H9 (cell line): ENCODE measurements around the gene OR5J2. TPM values are rescaled to one million over a fixed set of nuclear protein-coding genes. Genes with fewer than 3 reads are reported as not detected.

ENCODE experiments used
- DNase-seq: peaks from one replicate; pipeline ENCODE4 v3.0.0-alpha.2; 2017
- H2AFZ ChIP-seq: one replicate; pipeline ENCODE4 v1.6.1; 2013; ENCODE audit warnings: mild to moderate bottlenecking, low read length, control low read depth, moderate library complexity
- H2AK5ac ChIP-seq: 2 replicates; pipeline ENCODE4 v1.6.1; 2013; ENCODE audit warnings: low read length, control low read depth, mixed read lengths; ENCODE audit not compliant: insufficient read length
- H2BK120ac ChIP-seq: one replicate; pipeline ENCODE4 v1.6.1; 2013; ENCODE audit warnings: low read depth, mild to moderate bottlenecking, low read length, control low read depth, inconsistent platforms; ENCODE audit not compliant: poor library complexity, severe bottlenecking
- H2BK12ac ChIP-seq: 2 replicates; pipeline ENCODE4 v1.6.1; 2013; ENCODE audit warnings: low read length, control low read depth, mixed read lengths, low read depth; ENCODE audit not compliant: insufficient read length
- H2BK15ac ChIP-seq: 2 replicates; pipeline ENCODE4 v1.6.1; 2013; ENCODE audit warnings: low read depth, low read length, control low read depth
- H2BK20ac ChIP-seq: one replicate; pipeline ENCODE4 v1.6.1; 2013; ENCODE audit warnings: low read depth, mild to moderate bottlenecking, low read length, control low read depth, inconsistent platforms; ENCODE audit not compliant: poor library complexity, severe bottlenecking
- H2BK5ac ChIP-seq: 2 replicates; pipeline ENCODE4 v1.6.1; 2013; ENCODE audit warnings: low read length, control low read depth, mixed read lengths; ENCODE audit not compliant: insufficient read length
- H3K14ac ChIP-seq: 2 replicates; pipeline ENCODE4 v1.6.1; 2013; ENCODE audit warnings: low read length, control low read depth; ENCODE audit not compliant: insufficient read depth
- H3K18ac ChIP-seq: 2 replicates; pipeline ENCODE4 v1.6.1; 2013; ENCODE audit warnings: low read depth, mild to moderate bottlenecking, mixed read lengths, low read length, control low read depth; ENCODE audit not compliant: insufficient read length
- H3K23ac ChIP-seq: 2 replicates; pipeline ENCODE4 v1.6.1; 2013; ENCODE audit warnings: low read length, control low read depth, mixed read lengths, low read depth; ENCODE audit not compliant: insufficient read length
- H3K23me2 ChIP-seq: 2 replicates; pipeline ENCODE4 v1.6.1; 2013; ENCODE audit warnings: low read depth, mild to moderate bottlenecking, mixed read lengths, low read length, control low read depth; ENCODE audit not compliant: insufficient read length, poor library complexity, severe bottlenecking
- H3K27ac ChIP-seq: 2 replicates; pipeline ENCODE4 v1.5.1; 2013; ENCODE audit warnings: low read length, control low read depth, mixed read lengths, low read depth; ENCODE audit not compliant: insufficient read length
- H3K27me3 ChIP-seq: 2 replicates; pipeline ENCODE4 v1.6.1; 2013; ENCODE audit warnings: low read length, control low read depth, inconsistent platforms; ENCODE audit not compliant: insufficient read depth
- H3K4ac ChIP-seq: 2 replicates; pipeline ENCODE4 v1.6.1; 2013; ENCODE audit warnings: low read depth, mild to moderate bottlenecking, control low read depth, inconsistent platforms, low read length, moderate library complexity
- H3K4me1 ChIP-seq: 2 replicates; pipeline ENCODE4 v1.6.1; 2013; ENCODE audit warnings: low read length, control low read depth, inconsistent platforms; ENCODE audit not compliant: insufficient read depth
- H3K4me2 ChIP-seq: 2 replicates; pipeline ENCODE4 v1.6.1; 2013; ENCODE audit warnings: low read length, control low read depth, mixed read lengths; ENCODE audit not compliant: insufficient read length, insufficient read depth
- H3K56ac ChIP-seq: 2 replicates; pipeline ENCODE4 v1.6.1; 2013; ENCODE audit warnings: low read depth, mild to moderate bottlenecking, mixed read lengths, low read length, control low read depth; ENCODE audit not compliant: insufficient read length
- H3K79me1 ChIP-seq: 2 replicates; pipeline ENCODE4 v1.6.1; 2013; ENCODE audit warnings: low read depth, mild to moderate bottlenecking, moderate library complexity, low read length, control low read depth, inconsistent platforms; ENCODE audit not compliant: insufficient read depth, poor library complexity, severe bottlenecking
- H3K79me2 ChIP-seq: 2 replicates; pipeline ENCODE4 v1.6.1; 2013; ENCODE audit warnings: low read length, control low read depth, inconsistent platforms; ENCODE audit not compliant: insufficient read depth
- H3K9ac ChIP-seq: 2 replicates; pipeline ENCODE4 v1.6.1; 2013; ENCODE audit warnings: low read length, control low read depth, mixed read lengths; ENCODE audit not compliant: insufficient read length; ENCODE audit errors: extremely low read depth
- H3K9me3 ChIP-seq: one replicate; pipeline ENCODE4 v1.6.1; 2013; ENCODE audit warnings: low read depth, low read length, inconsistent platforms; ENCODE audit not compliant: control insufficient read depth
- H3T11ph ChIP-seq: one replicate; pipeline ENCODE4 v1.6.1; 2013; ENCODE audit warnings: mild to moderate bottlenecking, low read length, control low read depth, inconsistent platforms
- H4K20me1 ChIP-seq: one replicate; pipeline ENCODE4 v1.6.1; 2013; ENCODE audit not compliant: control insufficient read depth, insufficient read length, insufficient read depth
- H4K5ac ChIP-seq: 2 replicates; pipeline ENCODE4 v1.6.1; 2013; ENCODE audit warnings: low read depth, mild to moderate bottlenecking, mixed read lengths, low read length, control low read depth; ENCODE audit not compliant: insufficient read length
- H4K8ac ChIP-seq: replicated peaks from 2 replicates; pipeline ENCODE4 v1.6.1; 2013; ENCODE audit warnings: low read length, control low read depth, mixed read lengths, low read depth; ENCODE audit not compliant: insufficient read length
- H4K91ac ChIP-seq: 2 replicates; pipeline ENCODE4 v1.6.1; 2013; ENCODE audit warnings: low read depth, mild to moderate bottlenecking, moderate library complexity, mixed read lengths, low read length, control low read depth; ENCODE audit not compliant: insufficient read length
- H3K27ac Mint-ChIP-seq, 3 experiments: 2 replicates in 2 of 3; 3 replicates in 1 of 3; pipeline ENCODE4 v1.8.0; 2020 to 2021; ENCODE audit warnings: mixed read lengths in 3 of 3, mild to moderate bottlenecking in 1 of 3, moderate library complexity in 1 of 3
- H3K27me3 Mint-ChIP-seq: 2 replicates; pipeline ENCODE4 v1.8.0; 2021; ENCODE audit warnings: low read depth, mild to moderate bottlenecking, moderate library complexity, mixed read lengths
- H3K36me3 Mint-ChIP-seq, 3 experiments: 2 replicates in 2 of 3; 3 replicates in 1 of 3; pipeline ENCODE4 v1.8.0; 2020 to 2021; ENCODE audit warnings: low read depth in 3 of 3, mixed read lengths in 3 of 3; ENCODE audit not compliant: insufficient read depth in 1 of 3
- H3K4me1 Mint-ChIP-seq, 2 experiments: 2 replicates each; pipeline ENCODE4 v1.8.0; 2020; ENCODE audit warnings: mixed read lengths in 2 of 2
- H3K4me3 Mint-ChIP-seq, 2 experiments: 2 replicates in 1 of 2; 3 replicates in 1 of 2; pipeline ENCODE4 v1.8.0; 2020 to 2021; ENCODE audit warnings: mild to moderate bottlenecking in 2 of 2, mixed read lengths in 2 of 2, moderate library complexity in 1 of 2
- H3K9me3 Mint-ChIP-seq, 2 experiments: 2 replicates in 1 of 2; 3 replicates in 1 of 2; pipeline ENCODE4 v1.8.0; 2020; ENCODE audit warnings: mild to moderate bottlenecking in 2 of 2, mixed read lengths in 2 of 2, moderate library complexity in 1 of 2
- CTCF ChIP-seq: fragments of 200-600 bp; sonication (generic); conservative IDR thresholded peaks from 3 replicates; pipeline ENCODE4 v1.8.0; 2021; ENCODE audit warnings: antibody characterized with exemption, mild to moderate bottlenecking
- WGBS: extraction: QIAGEN DNeasy Blood & Tissue Kit; methylation state at CpG from one replicate; pipeline ENCODE4 v1.1.7; 2013; ENCODE audit warnings: missing lambda C conversion rate, low lambda C conversion rate, mixed read lengths; ENCODE audit not compliant: insufficient read length; ENCODE audit errors: extremely low coverage; 5-methylcytosine and 5-hydroxymethylcytosine counted together
- total RNA-seq: library from RNA; stranded (reverse); gene quantifications from 2 replicates; pipeline ENCODE4 v1.2.1, GENCODE V29; 2021

Gene OR5J2
- total RNA-seq, 1 experiment from 2014 or later: not detected

GRCh38 chr11:56207790-56208189 lies 31.4 kb downstream of the OR5J2 start:
- DNase-seq: no peak
- H4K91ac ChIP-seq: no peak overlapping the region
- H3K27me3 Mint-ChIP-seq: no peaks in the 10 kb centered on the region
- H3K4me1 Mint-ChIP-seq: no peaks in the 10 kb centered on the region
- no peaks in the 10 kb centered on the region for H3K4me1 ChIP-seq
- H3K9me3 ChIP-seq: no peaks in the 10 kb centered on the region
- H3K36me3 Mint-ChIP-seq: peaks cover 0 to 8% (median 0%) of the 10 kb centered on the region in 3 experiments; a peak in 2 of 7 replicates
- H4K20me1 ChIP-seq: no peaks in the 10 kb centered on the region
- no peak overlapping the region for H2BK20ac ChIP-seq
- H2BK5ac ChIP-seq: no peak overlapping the region
- H3K14ac ChIP-seq: no peak overlapping the region
- no peak overlapping the region for H3K23ac ChIP-seq
- H3K9me3 Mint-ChIP-seq: peaks cover 12 to 36% of the 10 kb centered on the region in 2 experiments; a peak in 4 of 5 replicates
- H4K5ac ChIP-seq: no peak overlapping the region
- no peak overlapping the region for H3K27ac ChIP-seq
- H3K4me3 Mint-ChIP-seq: no peak overlapping the region
- no peak overlapping the region for H2BK120ac ChIP-seq
- no peak overlapping the region for H2BK15ac ChIP-seq
- no peaks in the 10 kb centered on the region for H3K27me3 ChIP-seq
- no peak overlapping the region for H2AFZ ChIP-seq
- H2BK12ac ChIP-seq: no peak overlapping the region
- H3K9ac ChIP-seq: no peak overlapping the region
- no peak overlapping the region for H3K56ac ChIP-seq
- no peaks in the 10 kb centered on the region for H3K79me2 ChIP-seq
- no peak overlapping the region for H3K27ac Mint-ChIP-seq
- no peak overlapping the region for H3K18ac ChIP-seq
- no peak overlapping the region for H3K4me2 ChIP-seq
- no peak overlapping the region for H3T11ph ChIP-seq
- no peak overlapping the region for H3K4ac ChIP-seq
- H3K23me2 ChIP-seq: no peaks in the 10 kb centered on the region
- no peak for TF ChIP-seq CTCF
- H2AK5ac ChIP-seq: no peak overlapping the region
- no peak overlapping the region for H4K8ac ChIP-seq
- no CpG with 5 or more reads among the region's 1 CpG for WGBS
- no peaks in the 10 kb centered on the region for H3K79me1 ChIP-seq
